HepG2 (cell line): ENCODE results near the gene PIM3. TPM values are rescaled to one million over a fixed set of nuclear protein-coding genes. Genes with fewer than 3 reads are reported as not detected.

Experiments
- ATAC-seq: fragments of 200-7000 bp; cut with Tn5 transposase; 3 replicates; pipeline ENCODE4 v1.9.1; 2020; ENCODE audit warnings: mild to moderate bottlenecking, moderate library complexity
- BruUV-seq: library from RNA; stranded (reverse); fragments of 400-500 nt; replicated peaks from 2 replicates; lab custom pipeline; 2021; lab: Mats Ljungman, UMichigan
- CTCF ChIA-PET: fragments of 300-600 bp; formaldehyde crosslinking; extraction: SDS; loops from one replicate; lab custom pipeline; 2021; ENCODE audit warnings: low total read pairs, inconsistent platforms, low intra/inter-chr PET ratio; lab: Yijun Ruan, JAX
- POLR2A ChIA-PET: fragments of 350-600 bp; sonication (Branson Sonifier 250); formaldehyde crosslinking; loops from one replicate; lab custom pipeline; 2020; ENCODE audit warnings: antibody characterized with exemption, inconsistent platforms; lab: Yijun Ruan, JAX
- DNase-seq: peaks from one replicate; pipeline ENCODE4 v3.0.0-alpha.2; 2015; ENCODE audit warnings: low spot score
- FAIRE-seq: peaks from 3 replicates; lab custom pipeline; 2011; peaks lifted over from hg19 to GRCh38; lab: Jason Lieb, UNC
- H2AFZ ChIP-seq: one replicate; pipeline ENCODE4 v1.6.1; 2011; ENCODE audit warnings: low read length, inconsistent platforms
- H3K27ac ChIP-seq: fragments of 300-600 bp; 3 replicates; pipeline ENCODE4 v1.8.0; 2011; ENCODE audit warnings: mixed run types, mild to moderate bottlenecking, mixed read lengths, low read length, inconsistent platforms; ENCODE audit not compliant: insufficient read depth; ENCODE audit errors: extremely low read length
- H3K27me3 ChIP-seq, 2 experiments: fragments of 200-600 bp in 1 of 2; 2 replicates in 1 of 2; 3 replicates in 1 of 2; pipeline versions ENCODE4 v1.6.0 to v1.8.0; 2011; ENCODE audit warnings: low read length in 2 of 2, mild to moderate bottlenecking in 2 of 2, moderate library complexity in 2 of 2, inconsistent platforms in 1 of 2; ENCODE audit not compliant: insufficient read depth in 2 of 2, control insufficient read depth in 1 of 2
- H3K36me3 ChIP-seq, 2 experiments: fragments of 200-600 bp in 1 of 2; replicated peaks in 1 of 2; 2 replicates in 1 of 2; 3 replicates in 1 of 2; pipeline versions ENCODE4 v1.5.1 to v1.8.0; 2011; ENCODE audit warnings: low read length in 2 of 2, inconsistent platforms in 1 of 2; ENCODE audit not compliant: insufficient read depth in 2 of 2, control insufficient read depth in 1 of 2
- H3K4me1 ChIP-seq: 2 replicates; pipeline ENCODE4 v1.5.1; 2012; ENCODE audit warnings: low read length, inconsistent platforms; ENCODE audit not compliant: insufficient read depth
- H3K4me2 ChIP-seq: 2 replicates; pipeline ENCODE4 v1.6.0; 2011; ENCODE audit warnings: low read depth, low read length, inconsistent platforms
- H3K4me3 ChIP-seq, 3 experiments: fragments of 200-600 bp in 1 of 3; sonication (generic), shearing (Covaris generic) in 1 of 3; replicated peaks in 1 of 3; 2 replicates each; pipeline ENCODE4 v1.5.1; 2011 to 2016; ENCODE audit warnings: low read length in 3 of 3, inconsistent platforms in 2 of 3, low read depth in 2 of 3, mild to moderate bottlenecking in 2 of 3, control low read depth in 1 of 3, mixed read lengths in 1 of 3; ENCODE audit not compliant: insufficient read depth in 1 of 3
- H3K79me2 ChIP-seq: one replicate; pipeline ENCODE4 v1.6.1; 2011; ENCODE audit warnings: low read length, inconsistent platforms; ENCODE audit not compliant: insufficient read depth
- H3K9ac ChIP-seq: 2 replicates; pipeline ENCODE4 v1.6.0; 2011; ENCODE audit warnings: mild to moderate bottlenecking, low read depth, low read length, inconsistent platforms; ENCODE audit not compliant: insufficient read depth
- H3K9me3 ChIP-seq: 2 replicates; pipeline ENCODE4 v1.5.1; 2012; ENCODE audit warnings: mild to moderate bottlenecking, low read length
- H4K20me1 ChIP-seq: 2 replicates; pipeline ENCODE4 v1.6.0; 2011; ENCODE audit warnings: inconsistent platforms, mild to moderate bottlenecking, low read length, moderate library complexity; ENCODE audit not compliant: insufficient read depth
- HES4 ChIP-seq: sonication (generic); formaldehyde crosslinking; IDR thresholded peaks from 2 replicates; pipeline ENCODE4 v1.9.0; 2021; ENCODE audit warnings: mild to moderate bottlenecking, missing genetic modification reagents, borderline replicate concordance
- IKZF4 ChIP-seq: sonication (generic); formaldehyde crosslinking; IDR thresholded peaks from 2 replicates; pipeline ENCODE4 v1.5.1; 2020; ENCODE audit warnings: borderline replicate concordance, mild to moderate bottlenecking, low read depth, missing genetic modification reagents; ENCODE audit errors: not compliant biosample characterization
- KMT2A ChIP-seq: sonication (generic); formaldehyde crosslinking; IDR thresholded peaks from 2 replicates; pipeline ENCODE4 v1.4.0; 2020; ENCODE audit warnings: missing genetic modification reagents
- MAFG ChIP-seq: sonication (generic); formaldehyde crosslinking; IDR thresholded peaks from 2 replicates; pipeline ENCODE4 v1.5.1; 2020; ENCODE audit warnings: mild to moderate bottlenecking, missing genetic modification reagents
- RARA ChIP-seq: IDR thresholded peaks from 2 replicates; pipeline ENCODE4 v1.6.1; 2016; ENCODE audit warnings: missing genetic modification reagents, missing compliant biosample characterization
- SNRNP70 ChIP-seq: fragments of 200-400 bp; formaldehyde crosslinking; IDR thresholded peaks from 2 replicates; pipeline ENCODE4 v1.6.1; 2017; ENCODE audit warnings: mild to moderate bottlenecking, low read depth, low read length, moderate library complexity
- TAF15 ChIP-seq: fragments of 200-400 bp; formaldehyde crosslinking; IDR thresholded peaks from one replicate; pipeline ENCODE4 v1.6.1; 2018; ENCODE audit warnings: mild to moderate bottlenecking, low read depth, low read length; ENCODE audit not compliant: poor library complexity, severe bottlenecking
- TBP ChIP-seq: sonication (generic); formaldehyde crosslinking; IDR thresholded peaks from 2 replicates; pipeline ENCODE4 v1.5.0; 2020; ENCODE audit warnings: missing genetic modification reagents
- TCF12 ChIP-seq, 2 experiments: fragments of 450-650 bp in 1 of 2; sonication (generic) in 1 of 2; formaldehyde crosslinking in 1 of 2; IDR thresholded peaks; 2 replicates each; pipeline versions ENCODE4 v1.6.1 to v1.8.0; 2017 to 2022; ENCODE audit warnings: antibody characterized with exemption in 1 of 2, mild to moderate bottlenecking in 1 of 2, missing genetic modification reagents in 1 of 2, moderate library complexity in 1 of 2
- ZC3H4 ChIP-seq: sonication (generic); formaldehyde crosslinking; IDR thresholded peaks from 2 replicates; pipeline ENCODE4 v1.4.0; 2020; ENCODE audit warnings: missing genetic modification reagents, borderline replicate concordance
- ZFP91 ChIP-seq: sonication (generic); formaldehyde crosslinking; IDR thresholded peaks from 2 replicates; pipeline ENCODE4 v1.9.0; 2022; ENCODE audit warnings: missing genetic modification reagents, mild to moderate bottlenecking, borderline replicate concordance
- ZKSCAN8 ChIP-seq: IDR thresholded peaks from 2 replicates; pipeline ENCODE4 v1.6.1; 2016; ENCODE audit warnings: borderline replicate concordance, missing genetic modification reagents, missing compliant biosample characterization
- ZNF333 ChIP-seq: sonication (generic); formaldehyde crosslinking; IDR thresholded peaks from 2 replicates; pipeline ENCODE4 v1.4.0; 2020; ENCODE audit warnings: mild to moderate bottlenecking, missing genetic modification reagents, borderline replicate concordance
- ZNF574 ChIP-seq: sonication (generic); formaldehyde crosslinking; IDR thresholded peaks from 2 replicates; pipeline ENCODE4 v1.4.0; 2020; ENCODE audit warnings: missing genetic modification reagents
- ZNF782 ChIP-seq: sonication (generic); formaldehyde crosslinking; IDR thresholded peaks from 2 replicates; pipeline ENCODE4 v1.4.0; 2020; ENCODE audit warnings: missing genetic modification reagents, mild to moderate bottlenecking, borderline replicate concordance
- ZNF816 ChIP-seq: sonication (generic); formaldehyde crosslinking; IDR thresholded peaks from 2 replicates; pipeline ENCODE4 v1.8.0; 2022; ENCODE audit warnings: missing genetic modification reagents, mild to moderate bottlenecking, borderline replicate concordance
- ZZZ3 ChIP-seq: sonication (generic); formaldehyde crosslinking; IDR thresholded peaks from 2 replicates; pipeline ENCODE4 v1.4.0; 2020; ENCODE audit warnings: missing genetic modification reagents, mild to moderate bottlenecking, borderline replicate concordance
- WGBS: methylation state at CpG from one replicate; pipeline ENCODE4 v1.1.6; 2017; ENCODE audit warnings: low lambda C conversion rate; 5-methylcytosine and 5-hydroxymethylcytosine counted together
- in situ Hi-C: cut with HindIII; loops from 2 replicates; pipeline ENCODE4 v1.10.0; 2017; ENCODE audit warnings: low pct_unique_long_range_greater_than_20kb; ENCODE audit not compliant: extremely low pct_ligation_motif_present
- intact Hi-C: fragments of 100-400 bp; cut with micrococcal nuclease; formaldehyde crosslinking; loops from one replicate; pipeline ENCODE4 v1.10.0; 2022; ENCODE audit not compliant: unreplicated experiment
- polyA plus RNA-seq, 8 experiments: library from polyadenylated mRNA; depleted of rRNA in 3 of 8; stranded (reverse) in 7 of 8; unstranded in 1 of 8; fragments of >200 nt; fragmentation: Illumina TruSeq in 4 of 8; extraction: Trizol in 4 of 8; gene quantifications; 2 replicates each; pipeline versions ENCODE4 v1.2.1 to v1.2.3, GENCODE V29; 2011 to 2016; ENCODE audit warnings: low read depth in 4 of 8, missing spikeins in 1 of 8, mixed read lengths in 1 of 8; ENCODE audit not compliant: insufficient read depth in 1 of 8
- total RNA-seq, 5 experiments: library from RNA; depleted of rRNA; stranded (reverse); fragments of >200 nt; fragmentation: Illumina TruSeq; extraction: Trizol; gene quantifications; 2 replicates each; pipeline ENCODE4 v1.2.3, GENCODE V29; 2016; ENCODE audit warnings: low read depth in 1 of 5
- TF ChIP-seq, protein P1 (sequence below): sonication (generic); formaldehyde crosslinking; IDR thresholded peaks from 2 replicates; pipeline ENCODE4 v1.4.0; 2020; ENCODE audit warnings: mild to moderate bottlenecking, missing genetic modification reagents

Gene PIM3
- total and polyA plus RNA-seq, 2 of the 13 experiments (the other 11 are each of a cell fraction or from before 2014, with no cell fraction given), result 21.6 to 31.2 TPM

DNA sequence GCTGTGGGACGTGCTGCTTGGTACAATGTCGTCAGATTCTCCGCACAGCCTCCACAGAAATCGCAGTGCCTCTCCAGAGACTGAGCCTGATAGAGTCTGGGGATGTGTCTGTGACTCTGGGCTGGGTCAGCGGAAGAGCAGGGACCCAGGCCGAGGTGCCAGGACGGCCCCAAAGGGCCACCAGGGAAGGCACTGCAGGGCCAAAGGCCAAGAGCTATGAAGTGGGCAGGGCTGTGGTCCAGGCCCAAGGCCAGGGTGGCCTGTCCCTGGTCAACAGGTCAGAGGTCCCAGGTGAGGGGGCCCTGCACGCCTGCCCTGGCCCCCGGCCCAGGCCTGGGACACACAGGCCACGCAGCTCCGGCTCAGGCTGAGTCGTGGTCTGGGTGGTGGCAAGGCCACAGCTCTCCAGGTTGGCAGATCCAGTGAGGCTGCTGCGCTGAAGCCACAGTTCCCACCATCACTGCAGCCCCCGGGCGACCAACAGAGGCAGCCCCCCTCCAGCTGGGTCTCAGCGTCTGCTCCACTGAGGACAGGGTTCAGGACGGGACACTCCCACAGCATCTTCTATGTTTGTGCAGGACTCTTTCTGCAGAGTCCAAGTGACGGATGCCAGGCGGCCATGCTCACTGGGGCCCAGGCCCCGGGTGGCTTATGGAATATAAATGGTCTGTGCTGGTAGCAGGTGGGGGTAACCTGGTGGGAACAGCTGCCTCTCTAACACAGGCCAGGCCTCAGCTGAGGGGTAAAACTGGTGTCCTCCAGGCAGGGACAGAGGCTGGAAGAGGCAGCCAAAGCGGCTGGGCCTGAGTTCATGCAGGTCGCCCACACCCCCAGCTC, 4.8 kb upstream of the PIM3 start:
- no peaks in the 10 kb centered on the region; a peak in 1 of 5 replicates for H3K27me3 ChIP-seq
- H3K9ac ChIP-seq, result peak overlapping the region; percentile 11
- WGBS, result 33% methylated on average over 3 of the region's 22 CpGs
- peaks cover 7% of the 10 kb centered on the region for H3K79me2 ChIP-seq
- FAIRE-seq (no peak), DNase-seq (no peak), ATAC-seq (no peak)
- in situ Hi-C loops, result no loop called here
- CTCF ChIA-PET, result no interaction called here
- H3K4me1 ChIP-seq, result peaks cover 92% of the 10 kb centered on the region
- H3K4me2 ChIP-seq, result peak overlapping the region; percentile 42
- H4K20me1 ChIP-seq, result no peaks in the 10 kb centered on the region
- no peaks in the 10 kb centered on the region for H3K9me3 ChIP-seq
- peak overlapping the region in 1 of 3 experiments; percentile 43; a peak in 1 of 6 replicates for H3K4me3 ChIP-seq
- BruUV-seq, result no TSS peak
- no peak overlapping the region for H2AFZ ChIP-seq
- POLR2A ChIA-PET, result interaction anchor here (1.1 to 18.6 kb wide), 4 partner anchors 4 to 21 kb away, joined by 5 to 722 read pairs (median 502); partner anchors contain the start of gene PIM3
- no peaks in the 10 kb centered on the region for H3K36me3 ChIP-seq
- intact Hi-C loops, result loop anchor here (2.0 kb wide), 1 partner anchor 25 kb away; no protein-coding TSS in a partner anchor
- H3K27ac ChIP-seq, result peak overlapping the region; percentile 3
- TF ChIP-seq TAF15 (no peak), MAFG (CRISPR knock-in tag) (no peak), ZNF574 (CRISPR knock-in tag) (no peak), HES4 (CRISPR knock-in tag) (no peak), ZNF816 (CRISPR knock-in tag) (no peak), KMT2A (no peak), TBP (no peak), ZC3H4 (CRISPR knock-in tag) (no peak), IKZF4 (CRISPR knock-in tag) (no peak), ZNF333 (no peak), RARA (CRISPR knock-in tag) (peak; percentile 87), ZNF782 (CRISPR knock-in tag) (no peak), ZFP91 (CRISPR knock-in tag) (no peak; the same call in 1 of the 2 replicates), ZKSCAN8 (no peak), ZZZ3 (no peak), TCF12 (IDR thresholded peaks at IDR 0.05) (no peak), TCF12 (CRISPR knock-in tag; IDR thresholded peaks at IDR 0.05) (no peak), SNRNP70 (no peak)
- TF ChIP-seq, protein P1, sequence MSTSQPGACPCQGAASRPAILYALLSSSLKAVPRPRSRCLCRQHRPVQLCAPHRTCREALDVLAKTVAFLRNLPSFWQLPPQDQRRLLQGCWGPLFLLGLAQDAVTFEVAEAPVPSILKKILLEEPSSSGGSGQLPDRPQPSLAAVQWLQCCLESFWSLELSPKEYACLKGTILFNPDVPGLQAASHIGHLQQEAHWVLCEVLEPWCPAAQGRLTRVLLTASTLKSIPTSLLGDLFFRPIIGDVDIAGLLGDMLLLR (CRISPR knock-in tag), result no peak
